Measurements from ENCODE around the gene RGPD3. TPM values are rescaled to one million over a fixed set of nuclear protein-coding genes. Genes with fewer than 3 reads are reported as not detected.
"Not testable (repeated sequence)": the region's sequence is repeated elsewhere in the genome, so short reads cannot be mapped to it uniquely, and the experiment has no call there.

Gene RGPD3
- total and polyA plus RNA-seq, 7 donors, result 0.10 to 2.2 (median 0.82) TPM; not detected in 2

DNA sequence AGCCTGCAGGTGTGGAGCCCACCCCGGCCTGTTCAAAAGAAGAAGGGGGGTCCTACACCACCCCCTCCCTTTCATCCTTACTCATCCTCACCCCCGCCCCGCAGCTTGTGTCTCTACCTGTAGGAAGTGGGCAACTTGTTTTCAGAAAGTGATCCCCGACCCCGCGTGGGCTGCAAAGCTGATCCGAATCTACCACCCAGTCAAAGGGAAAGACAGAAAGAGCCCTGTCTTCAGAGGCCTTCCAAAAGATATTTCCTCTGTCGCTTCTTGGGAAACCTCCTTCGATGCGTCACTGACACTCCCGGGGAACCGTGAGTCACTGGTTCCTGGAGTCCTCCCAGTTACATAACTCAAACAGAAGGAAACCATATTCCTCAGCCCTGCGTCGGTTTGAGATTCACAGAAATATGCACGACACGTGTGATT lies 43.3 kb upstream of the RGPD3 start:
- H3K27me3 ChIP-seq; intact Hi-C loops (cut with DNase I); H3K9me3 ChIP-seq; H3K36me3 ChIP-seq; H3K4me1 ChIP-seq: not testable (repeated sequence)
- Histone ChIP-seq H3K27ac (peak overlapping the region; percentile 57 to 74 (median 66)), H3K4me3 (peak overlapping the region in 1 of 4 donors; percentile 17)
- DNase-seq, result peak; percentile 91
- WGBS, 2 donors, result 39 to 79% methylated on average over 12 to 15 of the region's 16 CpGs
- TF ChIP-seq EP300 (IDR thresholded peaks at IDR 0.05), result peak in 2 of 4 donors; percentile 51 to 67
- TF ChIP-seq POLR2AphosphoS5 (IDR thresholded peaks at IDR 0.05), result peak; percentile 56 to 68 (median 60)

GRCh38 chr2:106510791-106511190 lies 42.6 kb upstream of the RGPD3 start:
- H3K9me3 ChIP-seq; intact Hi-C loops (cut with DNase I): not testable (repeated sequence)
- WGBS, 2 donors, result 61 to 68% methylated on average over 4 of the region's 4 CpGs

DNA sequence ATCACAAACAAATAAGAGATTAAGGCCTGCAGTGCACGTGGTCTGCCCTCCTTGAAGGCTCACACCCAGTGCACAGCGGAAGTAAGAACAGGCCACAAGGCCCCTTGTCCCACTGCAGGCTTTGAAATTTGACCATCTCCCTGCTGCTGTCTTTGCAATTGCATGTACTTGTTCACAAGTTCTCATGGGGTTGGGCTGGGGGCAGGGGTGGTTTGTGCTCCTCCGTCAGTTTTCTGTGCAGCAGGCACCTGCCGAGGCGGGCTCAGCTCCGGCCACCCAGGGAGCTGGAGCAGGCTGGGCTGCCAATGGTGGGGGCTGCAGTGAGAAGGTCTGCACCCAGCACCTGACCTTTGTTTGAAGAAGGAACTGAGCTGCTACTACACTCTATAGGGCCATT lies 41.2 kb upstream of the RGPD3 start:
- WGBS, 2 donors, result 93 to 96% methylated on average over 6 of the region's 6 CpGs
- intact Hi-C loops (cut with DNase I), result not testable (repeated sequence)

More at GRCh38 chr2:106510791-106511190, 42.6 kb upstream of the RGPD3 start:
- H3K4me1 ChIP-seq, DNase-seq, H3K4me3 ChIP-seq, H3K36me3 ChIP-seq, H3K27me3 ChIP-seq: not testable (repeated sequence)
- H3K27ac ChIP-seq, result peak overlapping the region in 2 of 4 donors; percentile 69 to 74

DNA sequence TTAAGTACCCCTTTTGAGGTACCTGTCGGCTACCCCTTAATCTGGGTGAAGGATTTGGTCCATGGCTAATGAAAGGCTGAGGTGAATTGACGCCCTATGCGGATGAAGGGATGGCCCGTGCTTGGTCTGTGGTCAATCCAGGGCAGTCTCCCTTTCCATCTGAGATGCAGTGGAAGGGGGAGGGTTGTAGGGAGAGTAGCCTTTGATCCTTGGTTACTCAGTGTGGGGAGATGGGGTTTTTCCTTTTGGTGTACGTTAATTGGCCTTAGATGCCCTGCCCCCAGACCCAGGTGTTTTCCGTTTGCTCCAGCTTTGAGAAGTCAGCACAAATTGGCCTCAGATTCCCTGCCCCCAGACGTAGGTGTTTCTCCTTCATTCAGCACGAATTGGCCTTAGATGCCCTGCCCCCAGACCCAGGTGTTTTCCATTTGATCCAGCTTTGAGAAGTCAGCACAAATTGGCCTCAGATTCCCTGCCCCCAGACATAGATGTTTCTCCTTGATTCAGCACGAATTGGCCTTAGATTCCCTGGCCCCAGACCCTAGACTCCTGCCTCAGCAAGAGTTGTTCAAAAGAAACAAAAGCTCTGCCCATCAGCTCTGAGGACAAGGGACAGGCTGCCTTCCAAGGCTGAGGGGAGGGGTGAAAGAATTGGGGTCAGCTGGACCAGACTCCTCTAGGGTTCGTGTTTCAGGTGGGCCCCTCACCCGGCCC lies 40.6 kb upstream of the RGPD3 start:
- 86 to 90% methylated on average over 9 of the region's 11 CpGs for WGBS, 2 donors

More for the DNA sequence above, 41.2 kb upstream of the RGPD3 start:
- H3K36me3 ChIP-seq, H3K9me3 ChIP-seq, H3K4me1 ChIP-seq, H3K4me3 ChIP-seq, H3K27me3 ChIP-seq, H3K27ac ChIP-seq, DNase-seq: not testable (repeated sequence)

DNA sequence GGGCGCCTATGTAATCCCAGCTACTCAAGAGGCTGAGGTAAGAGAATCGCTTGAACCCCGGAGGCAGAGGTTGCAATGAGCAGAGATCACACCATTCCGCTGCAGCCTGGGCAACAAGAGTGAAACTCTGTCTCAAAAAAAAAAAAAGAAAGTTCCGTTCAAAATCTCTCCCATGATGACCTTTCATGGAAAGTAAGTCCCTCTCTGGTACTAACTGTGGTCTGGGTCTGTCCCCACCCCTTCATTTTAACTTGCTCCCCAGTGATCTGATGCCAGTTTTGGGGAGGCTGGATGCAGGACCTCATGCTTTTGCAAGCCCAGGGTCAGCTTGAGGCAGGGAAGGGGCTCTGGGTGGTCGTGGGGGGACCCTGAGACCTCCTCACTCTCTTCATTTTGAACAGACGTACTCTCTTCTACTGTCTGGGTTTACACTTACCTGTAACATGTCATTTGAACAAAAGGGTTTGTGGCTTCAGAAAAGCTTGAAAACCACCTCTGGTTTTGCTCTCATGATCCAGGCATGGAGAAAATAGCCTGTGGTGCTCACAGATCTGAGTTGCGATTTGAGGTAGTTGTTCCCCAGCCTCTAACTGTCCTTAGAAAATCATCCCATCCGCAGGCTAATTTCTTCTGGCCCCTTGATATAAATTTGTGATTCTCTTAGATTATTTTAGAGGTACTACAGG lies 37.9 kb upstream of the RGPD3 start:
- H3K27ac ChIP-seq; H3K27me3 ChIP-seq; DNase-seq; intact Hi-C loops (cut with DNase I); H3K4me3 ChIP-seq; H3K9me3 ChIP-seq; H3K36me3 ChIP-seq; H3K4me1 ChIP-seq: not testable (repeated sequence)
- 86 to 89% methylated on average over 9 of the region's 9 CpGs for WGBS, 2 donors

More for the DNA sequence above, 40.6 kb upstream of the RGPD3 start:
- intact Hi-C loops (cut with DNase I); H3K36me3 ChIP-seq; H3K4me3 ChIP-seq; H3K27me3 ChIP-seq; H3K9me3 ChIP-seq; H3K4me1 ChIP-seq; H3K27ac ChIP-seq; DNase-seq: not testable (repeated sequence)

GRCh38 chr2:106504787-106505186 lies 36.6 kb upstream of the RGPD3 start:
- H3K4me1 ChIP-seq; intact Hi-C loops (cut with DNase I); H3K36me3 ChIP-seq; H3K4me3 ChIP-seq; DNase-seq; H3K27me3 ChIP-seq; H3K27ac ChIP-seq; H3K9me3 ChIP-seq: not testable (repeated sequence)
- 84 to 93% methylated on average over 4 of the region's 4 CpGs for WGBS, 2 donors

DNA sequence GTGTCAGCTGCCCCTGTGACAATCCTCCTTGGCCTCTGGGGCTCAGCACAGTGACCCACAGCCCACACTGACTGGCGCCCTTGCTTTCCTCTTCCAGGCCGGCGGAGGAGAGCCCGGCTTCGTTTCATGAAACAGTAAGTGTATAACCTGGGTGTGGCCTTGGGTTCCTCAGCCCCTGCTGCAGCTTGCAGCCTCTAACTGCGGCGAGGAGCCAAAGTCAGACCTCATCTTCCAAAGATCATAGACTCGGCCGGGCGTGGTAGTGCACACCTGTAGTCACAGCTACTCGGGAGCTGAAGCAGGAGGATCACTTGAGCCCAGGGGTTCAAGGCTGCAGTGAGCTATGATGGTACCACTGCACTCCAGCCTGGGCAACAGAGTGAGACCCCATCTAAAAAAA lies 36.0 kb upstream of the RGPD3 start:
- H3K27me3 ChIP-seq; intact Hi-C loops (cut with DNase I); H3K36me3 ChIP-seq; H3K4me1 ChIP-seq; DNase-seq; H3K4me3 ChIP-seq; H3K9me3 ChIP-seq; H3K27ac ChIP-seq: not testable (repeated sequence)
- 28 to 74% methylated on average over 11 of the region's 11 CpGs for WGBS, 2 donors

DNA sequence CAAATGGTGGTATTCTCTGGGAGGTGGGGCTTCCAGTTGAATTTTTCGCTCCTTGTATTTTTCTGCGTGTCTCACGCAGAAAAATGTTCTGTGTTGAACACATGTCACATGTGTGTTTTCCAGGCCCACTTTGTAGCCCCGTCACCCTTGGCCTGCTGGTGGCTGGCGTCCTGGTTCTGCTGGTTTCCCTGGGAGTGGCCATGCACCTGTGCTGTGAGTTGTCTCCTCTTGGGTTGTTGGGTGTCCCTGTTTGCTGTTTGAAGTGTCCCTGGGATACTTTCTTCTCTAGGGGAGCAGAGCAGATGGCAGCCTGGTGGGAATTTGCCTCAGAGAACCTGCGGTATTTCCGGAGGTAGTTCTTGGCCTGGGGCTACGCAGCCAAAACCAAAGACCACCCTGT lies 34.1 kb upstream of the RGPD3 start:
- H3K4me3 ChIP-seq; DNase-seq; H3K36me3 ChIP-seq; H3K27me3 ChIP-seq; intact Hi-C loops (cut with DNase I); H3K27ac ChIP-seq; H3K9me3 ChIP-seq; H3K4me1 ChIP-seq: not testable (repeated sequence)
- 93% methylated on average over 8 of the region's 8 CpGs for WGBS, 2 donors

DNA sequence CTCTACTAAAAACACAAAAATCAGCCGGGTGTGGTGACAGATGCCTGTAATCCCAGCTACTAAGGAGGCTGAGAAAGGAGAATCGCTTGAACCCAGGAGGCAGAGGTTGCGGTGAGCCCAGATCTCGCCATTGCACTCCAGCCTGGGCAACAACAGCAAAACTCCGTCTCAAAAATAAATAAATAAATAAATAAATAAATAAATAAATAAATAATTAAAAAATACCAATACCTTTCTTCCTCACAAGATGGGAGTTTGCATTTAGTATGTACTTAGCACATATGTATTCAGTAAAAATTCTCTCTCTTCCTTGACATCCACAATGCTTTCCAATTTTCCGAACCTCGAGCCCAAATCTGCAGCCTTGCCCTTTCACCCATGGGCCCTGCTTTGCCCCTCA lies 32.1 kb upstream of the RGPD3 start:
- 95 to 96% methylated on average over 6 of the region's 7 CpGs for WGBS, 2 donors
- H3K4me3 ChIP-seq; intact Hi-C loops (cut with DNase I); H3K36me3 ChIP-seq; H3K9me3 ChIP-seq; DNase-seq; H3K27ac ChIP-seq; H3K4me1 ChIP-seq; H3K27me3 ChIP-seq: not testable (repeated sequence)

DNA sequence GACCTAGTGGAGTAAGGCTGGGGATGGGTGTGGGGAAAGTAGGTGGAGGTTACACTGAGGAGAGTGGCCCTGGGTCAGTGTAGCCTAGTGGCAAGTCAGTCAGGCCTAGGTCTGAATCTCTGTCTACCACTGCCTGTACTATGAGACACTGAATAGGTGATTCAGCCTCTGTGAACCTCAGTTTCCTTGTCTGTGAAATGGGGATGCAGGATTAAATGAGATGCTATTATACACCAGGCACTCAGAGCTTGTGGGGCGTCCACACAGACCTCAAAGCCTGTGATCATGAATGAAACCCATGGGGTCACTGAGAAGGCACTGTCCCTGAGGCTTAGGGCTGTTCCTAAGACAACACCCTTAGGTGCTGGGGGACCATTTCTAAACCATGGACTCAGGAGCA lies 30.3 kb upstream of the RGPD3 start:
- H3K4me3 ChIP-seq; H3K27ac ChIP-seq; intact Hi-C loops (cut with DNase I); H3K27me3 ChIP-seq; DNase-seq; H3K36me3 ChIP-seq; H3K4me1 ChIP-seq; H3K9me3 ChIP-seq: not testable (repeated sequence)
- WGBS, 2 donors, result 94 to 97% methylated on average over 1 of the region's 1 CpG

GRCh38 chr2:106492913-106493312 lies 24.7 kb upstream of the RGPD3 start:
- H3K27ac ChIP-seq; H3K36me3 ChIP-seq; DNase-seq; H3K4me3 ChIP-seq; H3K4me1 ChIP-seq; intact Hi-C loops (cut with DNase I); H3K27me3 ChIP-seq; H3K9me3 ChIP-seq: not testable (repeated sequence)
- WGBS, 2 donors, result 46 to 66% methylated on average over 6 of the region's 6 CpGs

GRCh38 chr2:106492399-106492798 lies 24.2 kb upstream of the RGPD3 start:
- H3K27me3 ChIP-seq; DNase-seq; H3K36me3 ChIP-seq; intact Hi-C loops (cut with DNase I); H3K4me1 ChIP-seq; H3K27ac ChIP-seq; H3K4me3 ChIP-seq; H3K9me3 ChIP-seq: not testable (repeated sequence)
- WGBS, 2 donors, result 72 to 85% methylated on average over 6 of the region's 6 CpGs

DNA sequence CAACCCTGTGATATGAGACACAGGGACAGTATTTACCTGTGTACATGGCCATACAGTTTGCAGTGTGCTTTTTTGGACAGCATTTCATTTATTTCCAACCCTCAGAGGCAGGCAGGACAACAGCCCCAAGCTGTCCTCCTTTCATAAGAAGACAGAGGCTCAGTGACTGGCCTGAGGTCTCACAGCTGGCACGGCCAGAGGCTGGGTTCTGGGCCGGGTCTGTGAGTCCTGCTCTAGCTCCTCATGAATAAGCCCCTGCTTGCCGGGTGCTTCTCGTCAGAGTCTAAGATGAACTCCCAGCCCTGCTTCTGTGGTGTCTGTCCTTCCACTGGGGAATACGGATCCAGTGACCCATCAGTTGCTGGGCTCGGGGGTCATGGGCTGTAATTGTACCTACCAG lies 21.5 kb upstream of the RGPD3 start:
- H3K27me3 ChIP-seq; intact Hi-C loops (cut with DNase I); H3K9me3 ChIP-seq; H3K4me1 ChIP-seq; DNase-seq; H3K4me3 ChIP-seq; H3K36me3 ChIP-seq; H3K27ac ChIP-seq: not testable (repeated sequence)
- whole genome bisulfite sequencing, 2 donors, result 74 to 76% methylated on average over 6 of the region's 6 CpGs
